ENCODE data around the gene HDAC4.

The HDAC4 gene

DNA sequence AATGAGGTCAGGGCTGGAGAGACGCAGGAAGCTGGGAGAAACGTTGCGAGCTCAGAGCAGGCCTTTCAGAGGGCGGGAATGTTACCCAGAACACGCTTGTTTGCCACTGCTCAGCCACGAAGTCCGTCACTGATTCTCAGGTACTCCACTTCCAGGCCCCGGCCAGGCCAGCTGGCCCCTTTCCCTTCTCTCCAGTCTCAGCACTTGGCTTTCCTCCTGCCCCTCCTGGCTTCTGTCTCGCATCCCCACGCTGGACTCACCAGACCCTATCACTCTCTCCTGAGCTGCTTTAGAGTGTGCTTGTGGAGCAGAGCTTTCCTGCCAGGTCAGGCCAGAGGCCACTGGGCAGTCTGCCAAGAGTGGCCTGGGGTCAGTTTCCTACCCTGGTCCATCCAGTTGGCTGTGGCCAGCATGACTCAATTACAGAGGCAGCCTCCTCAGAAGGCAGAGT, 401.5 kb downstream of the HDAC4 start:
- no peak overlapping the region for H3K4me3 ChIP-seq (ENCODE audit: low read length, poor library complexity, severe bottlenecking)
- no peak overlapping the region for H3K4me2 ChIP-seq (ENCODE audit: low read depth, low read length, poor library complexity, severe bottlenecking)
- H3F3A ChIP-seq (ENCODE audit: low read depth) = no peaks in the 10 kb centered on the region
- no peak for TF ChIP-seq EZH2phosphoT487 (IDR thresholded peaks at IDR 0.05; ENCODE audit: borderline replicate concordance)
- TF ChIP-seq CTCF (conservative IDR thresholded peaks at IDR 0.05; ENCODE audit: low read length) = no peak
- no peaks in the 10 kb centered on the region for H3K36me3 ChIP-seq (ENCODE audit: insufficient read depth, low read length)
- H3K79me2 ChIP-seq (ENCODE audit: insufficient read depth, low read length) = no peaks in the 10 kb centered on the region
- no peaks in the 10 kb centered on the region for H4K20me1 ChIP-seq (ENCODE audit: insufficient read depth, low read length, poor library complexity, severe bottlenecking)
- H3K27me3 ChIP-seq (ENCODE audit: insufficient read depth, low read length, poor library complexity, severe bottlenecking) = no peaks in the 10 kb centered on the region
- H3K9me3 ChIP-seq (ENCODE audit: insufficient read depth, low read depth, low read length) = peaks cover 14% of the 10 kb centered on the region; the same call in 1 of the 2 replicates
- H3K9me2 ChIP-seq (replicated peaks; ENCODE audit: low read depth, low read length) = no peaks in the 10 kb centered on the region
- no peak overlapping the region for H2AFZ ChIP-seq (ENCODE audit: low read length)
- H3K4me1 ChIP-seq (ENCODE audit: insufficient read depth, low read length, poor library complexity, severe bottlenecking) = no peaks in the 10 kb centered on the region
- no peak overlapping the region for H3K9ac ChIP-seq (ENCODE audit: low read depth, low read length, poor library complexity, severe bottlenecking)

- no peak overlapping the region for H2AFZ ChIP-seq (ENCODE audit: low read length)
- TF ChIP-seq EZH2phosphoT487 (IDR thresholded peaks at IDR 0.05; ENCODE audit: borderline replicate concordance) (no peak), CTCF (conservative IDR thresholded peaks at IDR 0.05; ENCODE audit: low read length) (no peak)
- H3K4me2 ChIP-seq (ENCODE audit: low read depth, low read length, poor library complexity, severe bottlenecking) = no peak overlapping the region
- H4K20me1 ChIP-seq (ENCODE audit: insufficient read depth, low read length, poor library complexity, severe bottlenecking) = no peaks in the 10 kb centered on the region
- no peaks in the 10 kb centered on the region for H3K36me3 ChIP-seq (ENCODE audit: insufficient read depth, low read length)
- H3K4me3 ChIP-seq (ENCODE audit: low read length, poor library complexity, severe bottlenecking) = no peak overlapping the region
- H3K9me3 ChIP-seq (ENCODE audit: insufficient read depth, low read depth, low read length) = peaks cover 14% of the 10 kb centered on the region; the same call in 1 of the 2 replicates
- no peaks in the 10 kb centered on the region for H3K79me2 ChIP-seq (ENCODE audit: insufficient read depth, low read length)
- no peaks in the 10 kb centered on the region for H3K9me2 ChIP-seq (replicated peaks; ENCODE audit: low read depth, low read length)
- no peaks in the 10 kb centered on the region for H3K27me3 ChIP-seq (ENCODE audit: insufficient read depth, low read length, poor library complexity, severe bottlenecking)
- H3F3A ChIP-seq (ENCODE audit: low read depth) = no peaks in the 10 kb centered on the region
- H3K4me1 ChIP-seq (ENCODE audit: insufficient read depth, low read length, poor library complexity, severe bottlenecking) = no peaks in the 10 kb centered on the region
- H3K9ac ChIP-seq (ENCODE audit: low read depth, low read length, poor library complexity, severe bottlenecking) = no peak overlapping the region
Observed at GRCh38 chr2:238998801-238999200, 402.0 kb downstream of the HDAC4 start.

Data from Loucy (cell line).